GM23248 (cell line): ENCODE measurements around the gene TPRG1. TPM values are rescaled to one million over a fixed set of nuclear protein-coding genes. Genes with fewer than 3 reads are reported as not detected.
A peak's percentile ranks its signal among the peaks of the same experiment; 100 is the strongest.

ENCODE experiments used
- DNase-seq: peaks from one replicate; pipeline ENCODE4 v3.0.0-alpha.2; 2015
- H2AFZ ChIP-seq: fragments of 200-600 bp; sonication (generic); 2 replicates; pipeline ENCODE4 v1.6.1; 2016; ENCODE audit warnings: antibody characterized with exemption
- H3F3A ChIP-seq: fragments of 200-600 bp; sonication (generic); 2 replicates; pipeline ENCODE4 v1.6.1; 2016; ENCODE audit warnings: mild to moderate bottlenecking, antibody characterized with exemption, mixed run types; ENCODE audit not compliant: insufficient read depth
- H3K27ac ChIP-seq: fragments of 200-600 bp; sonication (generic); 2 replicates; pipeline ENCODE4 v1.5.1; 2016; ENCODE audit warnings: mild to moderate bottlenecking
- H3K27me3 ChIP-seq: fragments of 200-600 bp; sonication (generic); replicated peaks from 2 replicates; pipeline ENCODE4 v1.6.1; 2016; ENCODE audit warnings: mild to moderate bottlenecking; ENCODE audit not compliant: insufficient read depth
- H3K36me3 ChIP-seq: fragments of 200-600 bp; sonication (generic); 2 replicates; pipeline ENCODE4 v1.6.1; 2016; ENCODE audit warnings: low read depth, mild to moderate bottlenecking
- H3K4me1 ChIP-seq: fragments of 200-600 bp; sonication (generic); 2 replicates; pipeline ENCODE4 v1.6.1; 2016; ENCODE audit warnings: mild to moderate bottlenecking; ENCODE audit not compliant: insufficient read depth
- H3K4me2 ChIP-seq: fragments of 200-600 bp; sonication (generic); one replicate; pipeline ENCODE4 v1.6.1; 2016; ENCODE audit warnings: mild to moderate bottlenecking; ENCODE audit not compliant: unreplicated experiment
- H3K4me3 ChIP-seq: fragments of 200-600 bp; sonication (generic); 2 replicates; pipeline ENCODE4 v1.5.1; 2016; ENCODE audit warnings: mild to moderate bottlenecking
- H3K79me2 ChIP-seq: fragments of 200-600 bp; sonication (generic); 2 replicates; pipeline ENCODE4 v1.6.1; 2016; ENCODE audit warnings: mild to moderate bottlenecking; ENCODE audit not compliant: insufficient read depth
- H3K9ac ChIP-seq: fragments of 200-600 bp; sonication (generic); 2 replicates; pipeline ENCODE4 v1.6.1; 2016; ENCODE audit warnings: mild to moderate bottlenecking
- H3K9me2 ChIP-seq: fragments of 200-600 bp; sonication (generic); 2 replicates; pipeline ENCODE4 v1.6.1; 2016; ENCODE audit warnings: mixed run types, mild to moderate bottlenecking, moderate library complexity; ENCODE audit not compliant: insufficient read depth
- H3K9me3 ChIP-seq: fragments of 200-600 bp; sonication (generic); one replicate; pipeline ENCODE4 v1.6.1; 2017; ENCODE audit warnings: low read depth
- H4K20me1 ChIP-seq: fragments of 200-600 bp; sonication (generic); 2 replicates; pipeline ENCODE4 v1.6.0; 2016; ENCODE audit not compliant: insufficient read depth
- EZH2 ChIP-seq: fragments of 200-600 bp; sonication (generic); IDR thresholded peaks from 2 replicates; pipeline ENCODE4 v1.6.1; 2018; ENCODE audit warnings: antibody characterized with exemption, mild to moderate bottlenecking; ENCODE audit not compliant: insufficient read depth, poor library complexity, severe bottlenecking
- EZH2phosphoT487 ChIP-seq: fragments of 200-600 bp; sonication (generic); IDR thresholded peaks from 2 replicates; pipeline ENCODE4 v1.6.1; 2018; ENCODE audit warnings: antibody characterized with exemption, moderate library complexity, mild to moderate bottlenecking, low read depth; ENCODE audit not compliant: insufficient read depth
- WGBS, 2 experiments: methylation state at CpG; one replicate each; pipeline ENCODE4 v1.1.6; 2015 to 2017; ENCODE audit warnings: low lambda C conversion rate in 2 of 2, low coverage in 1 of 2; ENCODE audit errors: missing lambda C conversion rate in 2 of 2; 5-methylcytosine and 5-hydroxymethylcytosine counted together
- in situ Hi-C: fragments of 300-500 bp; cut with MboI; formaldehyde crosslinking; loops from 2 replicates; pipeline ENCODE4 v1.15.0; 2020
- polyA plus RNA-seq: library from polyadenylated mRNA; unstranded; fragments of >200 nt; fragmentation: Nextera tagmentation; extraction: Ambion mirVana; gene quantifications from 2 replicates; pipeline ENCODE4 v1.2.1, GENCODE V29; 2016
- total RNA-seq: library from RNA; depleted of rRNA; stranded (reverse); fragments of >200 nt; shearing (Covaris generic); gene quantifications from 2 replicates; pipeline ENCODE4 v1.2.3, GENCODE V29; 2014

The TPRG1 gene
- total and polyA plus RNA-seq, 2 experiments from 2014 or later: not detected

- TF ChIP-seq EZH2phosphoT487 (no peak), EZH2 (no peak)
- no peaks in the 10 kb centered on the region for H3K27me3 ChIP-seq
- H2AFZ ChIP-seq: no peak overlapping the region
- no peaks in the 10 kb centered on the region for H3K9me3 ChIP-seq
- H3K4me3 ChIP-seq: no peak overlapping the region
- WGBS, 2 experiments: 64 to 72% methylated on average over 2 of the region's 2 CpGs
- no peak overlapping the region for H3K27ac ChIP-seq
- H3K4me1 ChIP-seq: peaks cover 18% of the 10 kb centered on the region; the same call in 1 of the 2 replicates
- peak; percentile 23 for DNase-seq
- no peaks in the 10 kb centered on the region for H3K36me3 ChIP-seq
- H3K9me2 ChIP-seq: no peaks in the 10 kb centered on the region
- H3F3A ChIP-seq: no peaks in the 10 kb centered on the region
- no peak overlapping the region for H3K4me2 ChIP-seq
- in situ Hi-C loops: no loop called here
- no peak overlapping the region for H3K9ac ChIP-seq
- no peaks in the 10 kb centered on the region for H3K79me2 ChIP-seq
- H4K20me1 ChIP-seq: no peaks in the 10 kb centered on the region
These were observed 63.4 kb downstream of the TPRG1 start for GRCh38 chr3:189235214-189235613.

- Histone ChIP-seq H3K9me3 (no peaks in the 10 kb centered on the region), H3K9ac (no peak overlapping the region), H3F3A (no peaks in the 10 kb centered on the region), H3K36me3 (no peaks in the 10 kb centered on the region), H3K27ac (no peak overlapping the region), H2AFZ (no peak overlapping the region), H3K79me2 (no peaks in the 10 kb centered on the region), H3K4me3 (no peak overlapping the region), H3K9me2 (no peaks in the 10 kb centered on the region), H3K27me3 (no peaks in the 10 kb centered on the region), H3K4me1 (peaks cover 18% of the 10 kb centered on the region; the same call in 1 of the 2 replicates), H4K20me1 (no peaks in the 10 kb centered on the region), H3K4me2 (no peak overlapping the region)
- in situ Hi-C loops: no loop called here
- DNase-seq: no peak
- TF ChIP-seq EZH2: no peak
- no peak for TF ChIP-seq EZH2phosphoT487
These were observed 64.6 kb downstream of the TPRG1 start for GRCh38 chr3:189236352-189236751.

DNA sequence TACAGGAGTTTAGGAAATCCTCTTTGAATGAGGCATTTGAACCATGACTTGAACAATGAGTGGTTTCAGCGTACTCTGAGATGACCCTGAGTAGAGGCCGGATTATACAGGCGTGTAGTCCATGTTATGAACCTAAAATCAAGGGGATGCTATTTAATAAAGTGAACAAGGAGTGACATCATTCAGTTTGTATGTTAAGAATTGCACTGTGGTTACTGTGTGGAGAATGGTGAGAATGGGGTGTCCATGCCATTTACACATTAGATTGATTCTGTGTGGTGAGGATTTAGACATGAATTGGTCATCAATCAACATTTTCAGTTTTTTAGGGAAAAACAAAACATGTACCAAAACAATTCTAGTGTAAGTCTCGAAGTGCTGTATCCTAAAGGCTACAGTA lies 65.8 kb downstream of the TPRG1 start:
- Histone ChIP-seq H3K36me3 (no peaks in the 10 kb centered on the region), H3K4me1 (peaks cover 18% of the 10 kb centered on the region; the same call in 1 of the 2 replicates), H3K9me2 (no peaks in the 10 kb centered on the region), H3K9me3 (no peaks in the 10 kb centered on the region), H2AFZ (no peak overlapping the region), H3K9ac (no peak overlapping the region), H3K4me3 (no peak overlapping the region), H3K27me3 (no peaks in the 10 kb centered on the region), H4K20me1 (no peaks in the 10 kb centered on the region), H3F3A (no peaks in the 10 kb centered on the region), H3K27ac (no peak overlapping the region), H3K79me2 (no peaks in the 10 kb centered on the region), H3K4me2 (no peak overlapping the region)
- no peak for DNase-seq
- TF ChIP-seq EZH2phosphoT487: no peak
- no peak for TF ChIP-seq EZH2
- 89 to 92% methylated on average over 4 of the region's 4 CpGs for WGBS, 2 experiments
- in situ Hi-C loops: no loop called here

DNA sequence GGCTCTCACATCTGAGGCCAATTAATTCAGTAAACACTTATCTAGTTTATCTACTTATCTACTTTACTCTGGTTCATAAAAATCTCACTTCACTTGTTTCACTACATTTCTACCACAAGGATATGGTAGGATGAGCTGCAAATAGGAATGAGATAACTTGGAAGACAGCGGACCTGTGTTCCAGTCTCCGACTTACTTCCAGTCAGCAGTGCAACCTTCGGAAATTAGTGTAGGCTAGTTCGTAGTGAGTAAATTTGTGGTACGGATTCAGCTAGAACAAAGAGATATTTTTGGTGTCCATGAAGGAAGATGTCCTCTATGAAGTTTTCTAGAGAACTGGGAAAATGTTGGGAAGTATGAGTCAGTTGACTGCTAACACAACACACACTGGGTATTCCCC lies 66.3 kb downstream of the TPRG1 start:
- in situ Hi-C loops: no loop called here
- no peaks in the 10 kb centered on the region for H3K9me2 ChIP-seq
- H3K4me2 ChIP-seq: no peak overlapping the region
- H2AFZ ChIP-seq: no peak overlapping the region
- no peaks in the 10 kb centered on the region for H4K20me1 ChIP-seq
- no peaks in the 10 kb centered on the region for H3F3A ChIP-seq
- no peaks in the 10 kb centered on the region for H3K27me3 ChIP-seq
- H3K27ac ChIP-seq: no peak overlapping the region
- no peak overlapping the region for H3K9ac ChIP-seq
- no peaks in the 10 kb centered on the region for H3K36me3 ChIP-seq
- H3K79me2 ChIP-seq: no peaks in the 10 kb centered on the region
- TF ChIP-seq EZH2phosphoT487 (no peak), EZH2 (no peak)
- H3K4me1 ChIP-seq: peaks cover 14% of the 10 kb centered on the region; the same call in 1 of the 2 replicates
- H3K4me3 ChIP-seq: no peak overlapping the region
- no peaks in the 10 kb centered on the region for H3K9me3 ChIP-seq
- 88 to 90% methylated on average over 5 of the region's 5 CpGs for WGBS, 2 experiments
- DNase-seq: no peak

- Histone ChIP-seq H3F3A (no peaks in the 10 kb centered on the region), H3K79me2 (no peaks in the 10 kb centered on the region), H3K4me2 (no peak overlapping the region), H3K9ac (no peak overlapping the region), H3K4me3 (no peak overlapping the region), H3K4me1 (peaks cover 13% of the 10 kb centered on the region; the same call in 1 of the 2 replicates), H2AFZ (no peak overlapping the region), H3K27ac (no peak overlapping the region), H3K9me2 (no peaks in the 10 kb centered on the region), H3K9me3 (no peaks in the 10 kb centered on the region), H4K20me1 (no peaks in the 10 kb centered on the region), H3K36me3 (no peaks in the 10 kb centered on the region), H3K27me3 (no peaks in the 10 kb centered on the region)
- in situ Hi-C loops: no loop called here
- WGBS, 2 experiments: 79 to 84% methylated on average over 5 of the region's 5 CpGs
- no peak for TF ChIP-seq EZH2phosphoT487
- TF ChIP-seq EZH2: no peak
- no peak for DNase-seq
These were observed 67.8 kb downstream of the TPRG1 start for GRCh38 chr3:189239616-189240015.
